Measurements from ENCODE around the gene LDLRAD4. TPM values are rescaled to one million over a fixed set of nuclear protein-coding genes. Genes with fewer than 3 reads are reported as not detected.

The LDLRAD4 gene
- total RNA-seq, 4 donors from 2014 or later = 23.9 to 38.3 (median 27.0) TPM

DNA sequence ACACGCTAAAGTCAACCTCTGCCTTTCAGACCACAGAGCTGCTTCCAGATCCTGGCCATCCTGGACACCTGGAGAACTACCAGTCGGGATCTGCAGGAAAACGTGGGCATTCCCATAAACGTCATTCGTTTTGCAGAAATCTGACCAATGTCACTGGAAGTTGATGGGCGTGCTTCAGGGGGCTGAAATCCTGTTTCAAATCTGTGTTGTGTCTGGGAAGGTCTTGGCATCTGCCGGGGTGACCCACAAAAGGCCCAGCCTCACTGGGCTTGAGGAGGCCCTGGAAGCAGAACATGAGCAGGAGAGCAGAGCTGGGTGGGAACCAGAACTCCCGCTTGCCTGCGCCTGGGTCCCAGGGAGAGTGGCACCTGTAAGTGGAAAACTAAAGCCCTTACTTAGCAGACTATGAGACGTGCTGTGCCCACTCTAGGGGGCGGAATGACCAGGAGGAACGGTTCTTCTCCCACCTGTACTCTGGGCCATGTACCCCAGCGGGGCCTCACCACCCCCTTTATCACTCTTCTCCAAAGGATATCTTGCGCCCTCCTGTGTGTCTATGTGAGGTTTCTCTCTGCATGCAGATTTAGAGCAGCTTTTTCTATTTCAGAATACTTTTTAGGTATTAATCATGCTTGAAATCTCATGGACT, 306.9 kb downstream of the LDLRAD4 start:
- ATAC-seq (ENCODE audit: low FRiP score) = no peak
- TF ChIP-seq, protein P1, sequence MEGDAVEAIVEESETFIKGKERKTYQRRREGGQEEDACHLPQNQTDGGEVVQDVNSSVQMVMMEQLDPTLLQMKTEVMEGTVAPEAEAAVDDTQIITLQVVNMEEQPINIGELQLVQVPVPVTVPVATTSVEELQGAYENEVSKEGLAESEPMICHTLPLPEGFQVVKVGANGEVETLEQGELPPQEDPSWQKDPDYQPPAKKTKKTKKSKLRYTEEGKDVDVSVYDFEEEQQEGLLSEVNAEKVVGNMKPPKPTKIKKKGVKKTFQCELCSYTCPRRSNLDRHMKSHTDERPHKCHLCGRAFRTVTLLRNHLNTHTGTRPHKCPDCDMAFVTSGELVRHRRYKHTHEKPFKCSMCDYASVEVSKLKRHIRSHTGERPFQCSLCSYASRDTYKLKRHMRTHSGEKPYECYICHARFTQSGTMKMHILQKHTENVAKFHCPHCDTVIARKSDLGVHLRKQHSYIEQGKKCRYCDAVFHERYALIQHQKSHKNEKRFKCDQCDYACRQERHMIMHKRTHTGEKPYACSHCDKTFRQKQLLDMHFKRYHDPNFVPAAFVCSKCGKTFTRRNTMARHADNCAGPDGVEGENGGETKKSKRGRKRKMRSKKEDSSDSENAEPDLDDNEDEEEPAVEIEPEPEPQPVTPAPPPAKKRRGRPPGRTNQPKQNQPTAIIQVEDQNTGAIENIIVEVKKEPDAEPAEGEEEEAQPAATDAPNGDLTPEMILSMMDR (IDR thresholded peaks at IDR 0.05) = no peak
- no peak for DNase-seq (ENCODE audit: low spot score)

DNA sequence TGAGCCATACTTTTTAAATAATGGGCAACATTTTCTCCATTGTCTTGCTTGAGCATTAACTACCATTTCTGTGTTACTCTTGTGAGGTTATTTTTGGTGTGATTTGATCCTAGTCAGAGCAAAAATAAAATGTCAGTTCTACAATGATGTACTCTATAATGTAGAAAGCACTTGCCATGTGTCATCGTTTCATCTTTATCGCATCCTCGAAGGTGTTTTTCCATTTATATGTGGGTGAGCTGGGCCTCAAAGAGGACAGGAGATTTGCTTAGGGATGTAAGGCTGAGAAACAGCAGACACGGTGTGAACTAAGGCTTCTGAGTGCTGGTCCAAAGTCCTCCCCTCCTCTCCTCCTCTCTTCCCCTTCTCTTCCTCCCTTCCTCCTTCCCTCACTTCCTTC, 308.0 kb downstream of the LDLRAD4 start:
- TF ChIP-seq, protein P1 (IDR thresholded peaks at IDR 0.05) = no peak
- no peak for DNase-seq (ENCODE audit: low spot score)

DNA sequence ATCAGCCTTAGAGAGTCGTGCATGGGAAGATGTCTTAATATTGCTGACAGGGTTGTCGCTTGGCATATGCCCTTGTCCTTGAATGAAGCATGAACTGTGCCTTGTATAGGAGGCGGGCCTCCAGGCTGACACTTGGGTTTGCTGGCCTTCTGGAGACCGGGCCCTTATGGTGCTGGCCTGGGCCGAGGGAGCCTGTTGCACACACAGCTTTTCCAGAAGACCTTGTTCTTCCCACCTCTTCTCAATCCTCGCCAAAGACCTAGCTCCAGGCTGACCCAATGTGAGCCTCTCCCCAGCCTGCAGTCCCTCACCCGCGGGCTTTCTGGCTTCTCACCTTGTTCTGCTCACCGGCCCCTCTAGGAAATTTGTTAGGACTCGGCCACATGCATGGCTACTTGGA, 308.7 kb downstream of the LDLRAD4 start:
- TF ChIP-seq, protein P1 (IDR thresholded peaks at IDR 0.05) = no peak
- DNase-seq (ENCODE audit: low spot score) (no peak), ATAC-seq (ENCODE audit: low FRiP score) (no peak)

More for the DNA sequence above, 308.0 kb downstream of the LDLRAD4 start:
- ATAC-seq (ENCODE audit: low FRiP score) = no peak

DNA sequence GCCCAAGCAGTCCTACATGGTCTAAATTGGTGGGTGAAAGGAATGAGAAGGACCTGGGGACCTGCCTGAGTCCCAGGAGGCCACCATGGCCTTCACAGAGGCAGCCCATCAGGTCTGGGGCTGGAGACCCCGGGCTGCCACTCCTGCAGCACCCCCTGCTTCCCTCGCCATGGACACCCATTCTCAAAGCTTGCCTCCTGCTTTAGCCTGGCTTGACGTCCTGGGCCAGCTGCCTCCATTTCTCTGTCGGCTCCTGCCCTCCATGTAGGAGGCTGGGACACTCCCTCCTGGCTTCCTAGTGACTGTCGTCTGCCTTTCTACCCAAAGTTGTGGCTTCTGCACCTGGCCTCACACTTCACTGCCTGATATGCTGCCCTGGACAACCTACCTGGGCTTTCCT, 309.2 kb downstream of the LDLRAD4 start:
- no peak for ATAC-seq (ENCODE audit: low FRiP score)
- TF ChIP-seq, protein P1 (IDR thresholded peaks at IDR 0.05) = no peak
- no peak for DNase-seq (ENCODE audit: low spot score)

DNA sequence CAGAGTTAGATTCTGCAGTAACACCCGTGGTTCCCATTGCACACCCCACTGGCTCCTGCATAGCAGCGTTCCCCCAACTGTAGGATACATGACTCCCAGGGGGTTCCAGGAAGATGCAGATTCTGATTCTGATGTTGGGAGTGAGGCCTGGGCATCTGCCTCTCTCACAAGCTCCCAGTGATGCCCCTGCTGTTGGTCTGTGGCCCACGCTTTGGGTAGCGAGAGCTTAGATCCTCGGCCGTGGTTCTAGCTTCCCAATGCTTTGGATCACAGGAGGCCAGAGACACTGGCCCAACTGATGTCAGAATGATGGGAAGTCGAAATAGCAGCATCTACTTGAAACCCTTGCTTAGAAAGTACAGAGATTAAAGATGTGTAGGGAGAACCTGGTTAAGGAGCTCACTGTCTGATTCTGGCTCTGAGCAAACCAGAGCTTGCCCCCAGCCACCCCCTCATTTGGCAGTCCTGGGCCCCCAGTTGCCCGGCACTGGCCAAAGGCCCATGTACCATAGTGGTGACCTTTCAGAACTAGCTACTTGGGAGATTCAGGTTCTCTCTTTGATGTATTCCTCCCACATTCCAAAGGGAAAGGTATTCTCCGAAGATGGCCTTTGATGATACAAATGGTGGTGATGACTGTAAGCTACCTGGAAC, 310.3 kb downstream of the LDLRAD4 start:
- DNase-seq (ENCODE audit: low spot score) (no peak), ATAC-seq (ENCODE audit: low FRiP score) (no peak)
- TF ChIP-seq, protein P1 (IDR thresholded peaks at IDR 0.05) = no peak

DNA sequence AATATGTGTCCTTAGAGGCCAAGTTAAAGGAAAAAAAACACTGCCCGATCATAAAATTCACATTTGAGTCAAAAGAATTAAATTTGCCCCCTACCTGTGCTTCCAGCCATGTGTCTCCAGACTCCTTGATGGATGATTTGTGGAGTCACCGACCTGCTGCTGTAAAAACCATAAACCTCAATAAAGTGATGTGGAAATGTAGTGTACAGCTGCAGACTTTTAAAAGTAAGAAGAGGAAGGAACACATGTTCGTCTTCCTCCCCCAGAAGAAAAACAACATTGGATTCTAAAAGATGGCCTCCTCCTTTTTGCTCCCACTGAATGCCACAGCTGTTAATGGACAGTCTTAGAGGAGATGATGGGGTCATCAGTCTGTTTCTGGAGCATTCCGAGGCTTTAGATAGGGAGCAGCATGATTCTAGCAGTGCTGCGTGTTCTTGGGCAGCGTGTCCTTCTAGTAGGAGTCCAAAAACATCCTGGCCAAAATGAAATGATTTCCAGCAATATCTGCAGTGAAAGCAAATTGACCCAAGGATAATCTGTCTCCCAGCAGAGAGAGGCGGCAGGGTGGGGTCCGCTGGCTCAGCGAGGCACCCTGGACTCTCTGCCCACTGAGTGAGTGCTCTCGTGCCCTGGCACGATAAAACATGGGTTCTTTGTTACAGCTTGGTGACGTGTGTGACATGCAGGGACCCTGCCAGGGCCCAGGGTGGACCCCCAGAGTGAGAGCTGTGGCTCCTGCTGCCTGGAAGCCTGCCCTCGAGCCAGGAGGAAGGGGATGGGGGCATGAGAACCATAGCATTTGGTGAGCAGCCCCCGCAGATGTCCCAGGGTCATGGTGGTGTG, 311.7 kb downstream of the LDLRAD4 start:
- TF ChIP-seq, protein P1 (IDR thresholded peaks at IDR 0.05) = no peak
- ATAC-seq (ENCODE audit: low FRiP score) = no peak
- no peak for DNase-seq (ENCODE audit: low spot score)
